Ishikawa (cell line): ENCODE data around the gene THSD7A.

Experiments
- CEBPB ChIP-seq: IDR thresholded peaks from 2 replicates; pipeline ENCODE4 v1.6.1; 2012
- CREB1 ChIP-seq: IDR thresholded peaks from 2 replicates; pipeline ENCODE4 v1.6.1; 2012; ENCODE audit warnings: low read depth
- EGR1 ChIP-seq: IDR thresholded peaks from 2 replicates; pipeline ENCODE4 v1.6.1; 2012
- EP300 ChIP-seq: IDR thresholded peaks from 2 replicates; pipeline ENCODE4 v1.6.1; 2012; ENCODE audit warnings: borderline replicate concordance
- FOXM1 ChIP-seq: IDR thresholded peaks from 2 replicates; pipeline ENCODE4 v1.6.1; 2012; ENCODE audit warnings: low read depth, borderline replicate concordance
- RAD21 ChIP-seq: IDR thresholded peaks from 2 replicates; pipeline ENCODE4 v1.6.1; 2012; ENCODE audit warnings: low read depth
- REST ChIP-seq: IDR thresholded peaks from 2 replicates; pipeline ENCODE4 v1.6.1; 2012; ENCODE audit warnings: low read depth, mild to moderate bottlenecking
- TAF1 ChIP-seq: IDR thresholded peaks from 2 replicates; pipeline ENCODE4 v1.6.1; 2012; ENCODE audit warnings: low read depth, mild to moderate bottlenecking
- TEAD4 ChIP-seq: IDR thresholded peaks from 2 replicates; pipeline ENCODE4 v1.6.1; 2012
- YY1 ChIP-seq: IDR thresholded peaks from 2 replicates; pipeline ENCODE4 v1.6.1; 2012; ENCODE audit warnings: low read depth
- ZBTB7A ChIP-seq: IDR thresholded peaks from 2 replicates; pipeline ENCODE4 v1.6.1; 2012; ENCODE audit warnings: low read depth
- TF ChIP-seq, protein P1 (sequence below): IDR thresholded peaks from 2 replicates; pipeline ENCODE4 v1.6.1; 2012

- TF ChIP-seq FOXM1 = no peak
- TF ChIP-seq EP300 = no peak
- TF ChIP-seq CREB1 = no peak
- no peak for TF ChIP-seq YY1
- TF ChIP-seq ZBTB7A = no peak
- TF ChIP-seq, protein P1, sequence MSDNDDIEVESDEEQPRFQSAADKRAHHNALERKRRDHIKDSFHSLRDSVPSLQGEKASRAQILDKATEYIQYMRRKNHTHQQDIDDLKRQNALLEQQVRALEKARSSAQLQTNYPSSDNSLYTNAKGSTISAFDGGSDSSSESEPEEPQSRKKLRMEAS = no peak
- TF ChIP-seq TAF1 = no peak
- TF ChIP-seq CEBPB = no peak
- TF ChIP-seq REST = no peak
- no peak for TF ChIP-seq TEAD4
- TF ChIP-seq EGR1 = no peak
- TF ChIP-seq RAD21 = peak; percentile 51
These were observed 274.4 kb downstream of the THSD7A start for GRCh38 chr7:11557627-11558026.
